ENCODE measurements around the gene ZRANB1.

Gene ZRANB1

GRCh38 chr10:124959564-124959963, 17.6 kb downstream of the ZRANB1 start:
- ATAC-seq (ENCODE audit: low read depth) (no peak), DNase-seq (ENCODE audit: low spot score) (no peak)
- no peaks in the 10 kb centered on the region for H3K9me3 ChIP-seq (ENCODE audit: severe bottlenecking)
- no peaks in the 10 kb centered on the region for H3K4me1 ChIP-seq (ENCODE audit: insufficient read depth, poor library complexity, severe bottlenecking)
- TF ChIP-seq, protein P1, sequence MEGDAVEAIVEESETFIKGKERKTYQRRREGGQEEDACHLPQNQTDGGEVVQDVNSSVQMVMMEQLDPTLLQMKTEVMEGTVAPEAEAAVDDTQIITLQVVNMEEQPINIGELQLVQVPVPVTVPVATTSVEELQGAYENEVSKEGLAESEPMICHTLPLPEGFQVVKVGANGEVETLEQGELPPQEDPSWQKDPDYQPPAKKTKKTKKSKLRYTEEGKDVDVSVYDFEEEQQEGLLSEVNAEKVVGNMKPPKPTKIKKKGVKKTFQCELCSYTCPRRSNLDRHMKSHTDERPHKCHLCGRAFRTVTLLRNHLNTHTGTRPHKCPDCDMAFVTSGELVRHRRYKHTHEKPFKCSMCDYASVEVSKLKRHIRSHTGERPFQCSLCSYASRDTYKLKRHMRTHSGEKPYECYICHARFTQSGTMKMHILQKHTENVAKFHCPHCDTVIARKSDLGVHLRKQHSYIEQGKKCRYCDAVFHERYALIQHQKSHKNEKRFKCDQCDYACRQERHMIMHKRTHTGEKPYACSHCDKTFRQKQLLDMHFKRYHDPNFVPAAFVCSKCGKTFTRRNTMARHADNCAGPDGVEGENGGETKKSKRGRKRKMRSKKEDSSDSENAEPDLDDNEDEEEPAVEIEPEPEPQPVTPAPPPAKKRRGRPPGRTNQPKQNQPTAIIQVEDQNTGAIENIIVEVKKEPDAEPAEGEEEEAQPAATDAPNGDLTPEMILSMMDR (IDR thresholded peaks at IDR 0.05; ENCODE audit: poor library complexity, severe bottlenecking), result no peak
- H3K36me3 ChIP-seq (ENCODE audit: low read depth), result no peaks in the 10 kb centered on the region
- no peak overlapping the region for H3K27ac ChIP-seq (ENCODE audit: poor library complexity, severe bottlenecking)
- H3K27me3 ChIP-seq (ENCODE audit: insufficient read depth, poor library complexity, severe bottlenecking), result no peaks in the 10 kb centered on the region
- no peak overlapping the region for H3K4me3 ChIP-seq (ENCODE audit: severe bottlenecking)

GRCh38 chr10:124961248-124961570, 19.3 kb downstream of the ZRANB1 start:
- Histone ChIP-seq H3K36me3 (ENCODE audit: low read depth) (peaks cover 12% of the 10 kb centered on the region), H3K27me3 (ENCODE audit: insufficient read depth, poor library complexity, severe bottlenecking) (no peaks in the 10 kb centered on the region), H3K4me3 (ENCODE audit: severe bottlenecking) (no peak overlapping the region), H3K27ac (ENCODE audit: poor library complexity, severe bottlenecking) (no peak overlapping the region), H3K4me1 (ENCODE audit: insufficient read depth, poor library complexity, severe bottlenecking) (no peaks in the 10 kb centered on the region), H3K9me3 (ENCODE audit: severe bottlenecking) (no peaks in the 10 kb centered on the region)
- ATAC-seq (ENCODE audit: low read depth) (no peak), DNase-seq (ENCODE audit: low spot score) (no peak)
- TF ChIP-seq, protein P1 (IDR thresholded peaks at IDR 0.05; ENCODE audit: poor library complexity, severe bottlenecking), result no peak

DNA sequence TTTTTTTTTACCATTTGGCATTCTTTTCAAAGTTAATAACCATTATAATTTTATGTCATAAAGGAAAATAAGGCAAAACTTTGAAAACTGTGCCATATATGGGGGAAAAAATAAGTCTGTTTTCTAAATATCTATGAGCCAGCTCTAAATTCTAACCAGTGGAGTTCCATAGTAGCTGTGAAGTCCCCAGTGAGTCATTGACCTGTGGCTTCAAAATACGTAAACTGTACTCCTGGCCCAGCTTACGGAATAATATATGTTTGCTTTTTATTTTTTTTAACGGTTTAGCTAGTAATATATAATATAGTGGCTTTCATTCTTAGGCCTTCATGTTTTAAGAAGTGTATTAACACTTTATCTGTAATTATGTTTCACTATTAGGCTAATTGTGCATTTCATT, 20.5 kb downstream of the ZRANB1 start:
- TF ChIP-seq, protein P1 (IDR thresholded peaks at IDR 0.05; ENCODE audit: poor library complexity, severe bottlenecking), result no peak
- peaks cover 22% of the 10 kb centered on the region for H3K36me3 ChIP-seq (ENCODE audit: low read depth)
- DNase-seq (ENCODE audit: low spot score), result no peak
- no peaks in the 10 kb centered on the region for H3K4me1 ChIP-seq (ENCODE audit: insufficient read depth, poor library complexity, severe bottlenecking)
- H3K27ac ChIP-seq (ENCODE audit: poor library complexity, severe bottlenecking), result no peak overlapping the region
- H3K4me3 ChIP-seq (ENCODE audit: severe bottlenecking), result no peak overlapping the region
- no peaks in the 10 kb centered on the region for H3K27me3 ChIP-seq (ENCODE audit: insufficient read depth, poor library complexity, severe bottlenecking)
- H3K9me3 ChIP-seq (ENCODE audit: severe bottlenecking), result no peaks in the 10 kb centered on the region
- no peak for ATAC-seq (ENCODE audit: low read depth)

GRCh38 chr10:124963866-124964720, 22.2 kb downstream of the ZRANB1 start:
- no peak overlapping the region for H3K27ac ChIP-seq (ENCODE audit: poor library complexity, severe bottlenecking)
- no peaks in the 10 kb centered on the region for H3K9me3 ChIP-seq (ENCODE audit: severe bottlenecking)
- H3K4me3 ChIP-seq (ENCODE audit: severe bottlenecking), result no peak overlapping the region
- H3K27me3 ChIP-seq (ENCODE audit: insufficient read depth, poor library complexity, severe bottlenecking), result no peaks in the 10 kb centered on the region
- H3K4me1 ChIP-seq (ENCODE audit: insufficient read depth, poor library complexity, severe bottlenecking), result no peaks in the 10 kb centered on the region
- ATAC-seq (ENCODE audit: low read depth), result no peak
- peaks cover 39% of the 10 kb centered on the region for H3K36me3 ChIP-seq (ENCODE audit: low read depth)
- TF ChIP-seq, protein P1 (IDR thresholded peaks at IDR 0.05; ENCODE audit: poor library complexity, severe bottlenecking), result no peak
- DNase-seq (ENCODE audit: low spot score), result no peak

DNA sequence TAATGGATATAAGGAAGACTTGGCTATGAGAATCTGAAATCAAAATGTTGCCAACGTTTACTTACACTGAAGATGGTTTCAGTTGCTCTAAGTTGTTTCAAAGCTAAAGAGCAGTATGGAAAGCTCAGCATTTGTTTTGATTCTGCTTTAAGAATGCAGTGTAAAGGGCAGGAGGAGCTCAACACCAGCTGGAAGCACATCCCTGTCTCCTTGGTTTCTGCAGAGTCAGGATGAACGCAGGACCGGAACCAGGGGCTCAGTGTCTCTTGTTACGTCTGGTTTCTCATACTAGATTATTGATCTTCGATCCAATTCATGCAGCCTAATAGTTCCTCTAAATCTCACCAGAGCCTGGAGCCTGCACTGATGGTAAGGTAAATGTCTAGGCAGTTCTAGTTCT, 24.1 kb downstream of the ZRANB1 start:
- H3K9me3 ChIP-seq (ENCODE audit: severe bottlenecking), result no peaks in the 10 kb centered on the region
- DNase-seq (ENCODE audit: low spot score), result no peak
- no peak overlapping the region for H3K4me3 ChIP-seq (ENCODE audit: severe bottlenecking)
- no peak for ATAC-seq (ENCODE audit: low read depth)
- H3K27ac ChIP-seq (ENCODE audit: poor library complexity, severe bottlenecking), result no peak overlapping the region
- H3K4me1 ChIP-seq (ENCODE audit: insufficient read depth, poor library complexity, severe bottlenecking), result no peaks in the 10 kb centered on the region
- peaks cover 50% of the 10 kb centered on the region for H3K36me3 ChIP-seq (ENCODE audit: low read depth)
- TF ChIP-seq, protein P1 (IDR thresholded peaks at IDR 0.05; ENCODE audit: poor library complexity, severe bottlenecking), result no peak
- H3K27me3 ChIP-seq (ENCODE audit: insufficient read depth, poor library complexity, severe bottlenecking), result no peaks in the 10 kb centered on the region
